ENCODE results near the gene ANAPC7.

DNA sequence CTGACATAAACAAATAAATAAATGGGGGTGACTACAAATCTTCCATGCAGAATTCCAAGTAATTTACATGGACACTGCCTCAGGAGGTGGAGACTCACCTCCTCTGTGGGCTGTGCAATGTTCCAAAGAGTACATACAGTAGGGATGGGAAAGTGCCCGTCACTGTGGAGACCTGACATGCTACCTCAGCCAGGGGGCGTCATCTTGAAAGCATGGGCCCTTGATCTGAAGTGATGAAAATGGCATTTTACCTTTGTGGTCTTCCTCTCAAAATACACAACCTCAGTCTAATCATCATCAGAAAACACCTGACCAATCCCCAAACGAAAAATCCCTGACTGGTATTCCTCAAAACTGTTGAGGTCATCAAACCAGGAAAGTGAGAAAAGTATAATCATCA, 48.4 kb downstream of the ANAPC7 start:
- TF ChIP-seq CTCF (IDR thresholded peaks at IDR 0.05; ENCODE audit: low read depth, low read length): peak; percentile 71
- TF ChIP-seq EZH2phosphoT487 (IDR thresholded peaks at IDR 0.05; ENCODE audit: low read depth): no peak
